Lower leg skin (tissue), 3 donors: ENCODE measurements around the gene TFF1.

Source experiments
- POLR2A ChIP-seq, 2 donors: fragments of 450-650 bp; IDR thresholded peaks; one replicate each; pipeline ENCODE4 v1.6.1; 2016 to 2017; ENCODE audit warnings: antibody characterized with exemption in 2 of 2, mild to moderate bottlenecking in 1 of 2, moderate library complexity in 1 of 2
- TF ChIP-seq, protein P1 (sequence below), 3 donors: fragments of 450-650 bp; IDR thresholded peaks; one replicate each; pipeline ENCODE4 v1.5.1; 2016; ENCODE audit warnings: antibody characterized with exemption in 3 of 3, mild to moderate bottlenecking in 3 of 3, moderate library complexity in 2 of 3

GRCh38 chr21:42350318-42350910 is 15.9 kb downstream of the TFF1 start:
- TF ChIP-seq, protein P1, sequence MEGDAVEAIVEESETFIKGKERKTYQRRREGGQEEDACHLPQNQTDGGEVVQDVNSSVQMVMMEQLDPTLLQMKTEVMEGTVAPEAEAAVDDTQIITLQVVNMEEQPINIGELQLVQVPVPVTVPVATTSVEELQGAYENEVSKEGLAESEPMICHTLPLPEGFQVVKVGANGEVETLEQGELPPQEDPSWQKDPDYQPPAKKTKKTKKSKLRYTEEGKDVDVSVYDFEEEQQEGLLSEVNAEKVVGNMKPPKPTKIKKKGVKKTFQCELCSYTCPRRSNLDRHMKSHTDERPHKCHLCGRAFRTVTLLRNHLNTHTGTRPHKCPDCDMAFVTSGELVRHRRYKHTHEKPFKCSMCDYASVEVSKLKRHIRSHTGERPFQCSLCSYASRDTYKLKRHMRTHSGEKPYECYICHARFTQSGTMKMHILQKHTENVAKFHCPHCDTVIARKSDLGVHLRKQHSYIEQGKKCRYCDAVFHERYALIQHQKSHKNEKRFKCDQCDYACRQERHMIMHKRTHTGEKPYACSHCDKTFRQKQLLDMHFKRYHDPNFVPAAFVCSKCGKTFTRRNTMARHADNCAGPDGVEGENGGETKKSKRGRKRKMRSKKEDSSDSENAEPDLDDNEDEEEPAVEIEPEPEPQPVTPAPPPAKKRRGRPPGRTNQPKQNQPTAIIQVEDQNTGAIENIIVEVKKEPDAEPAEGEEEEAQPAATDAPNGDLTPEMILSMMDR (IDR thresholded peaks at IDR 0.05) = no peak
- TF ChIP-seq POLR2A (IDR thresholded peaks at IDR 0.05) = no peak
